Dedifferentiated amniotic fluid mesenchymal stem cell (primary cell): Measurements from ENCODE around the gene AGPAT3.
A peak's percentile ranks its signal among the peaks of the same experiment; 100 is the strongest.

Experiments used
- DNase-seq: peaks from one replicate; pipeline ENCODE4 v3.0.0-alpha.2; 2016; ENCODE audit errors: extremely low spot score

Gene AGPAT3

DNA sequence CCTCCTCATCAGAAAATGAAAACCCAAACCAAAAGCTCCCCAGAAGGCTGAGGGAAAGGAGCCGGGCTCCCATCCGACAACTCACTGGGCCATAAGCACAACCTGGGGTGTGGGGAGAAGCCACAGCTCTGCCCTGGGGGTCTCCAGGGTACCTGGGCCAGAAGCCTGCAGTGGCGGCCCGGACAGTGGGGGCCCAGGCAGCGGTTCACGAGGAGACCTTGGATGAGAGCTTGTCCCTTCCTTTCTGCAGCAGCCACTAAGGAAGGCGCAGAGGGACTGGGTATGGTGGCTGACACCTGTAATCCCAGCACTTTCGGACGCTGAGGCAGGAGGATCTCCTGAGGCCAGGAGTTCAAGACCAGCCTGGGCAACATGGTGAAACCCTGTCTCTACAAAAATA is 129.6 kb downstream of the AGPAT3 start:
- no peak for DNase-seq

- no peak for DNase-seq
Measured at GRCh38 chr21:43995521-43996105, 130.6 kb downstream of the AGPAT3 start.

DNA sequence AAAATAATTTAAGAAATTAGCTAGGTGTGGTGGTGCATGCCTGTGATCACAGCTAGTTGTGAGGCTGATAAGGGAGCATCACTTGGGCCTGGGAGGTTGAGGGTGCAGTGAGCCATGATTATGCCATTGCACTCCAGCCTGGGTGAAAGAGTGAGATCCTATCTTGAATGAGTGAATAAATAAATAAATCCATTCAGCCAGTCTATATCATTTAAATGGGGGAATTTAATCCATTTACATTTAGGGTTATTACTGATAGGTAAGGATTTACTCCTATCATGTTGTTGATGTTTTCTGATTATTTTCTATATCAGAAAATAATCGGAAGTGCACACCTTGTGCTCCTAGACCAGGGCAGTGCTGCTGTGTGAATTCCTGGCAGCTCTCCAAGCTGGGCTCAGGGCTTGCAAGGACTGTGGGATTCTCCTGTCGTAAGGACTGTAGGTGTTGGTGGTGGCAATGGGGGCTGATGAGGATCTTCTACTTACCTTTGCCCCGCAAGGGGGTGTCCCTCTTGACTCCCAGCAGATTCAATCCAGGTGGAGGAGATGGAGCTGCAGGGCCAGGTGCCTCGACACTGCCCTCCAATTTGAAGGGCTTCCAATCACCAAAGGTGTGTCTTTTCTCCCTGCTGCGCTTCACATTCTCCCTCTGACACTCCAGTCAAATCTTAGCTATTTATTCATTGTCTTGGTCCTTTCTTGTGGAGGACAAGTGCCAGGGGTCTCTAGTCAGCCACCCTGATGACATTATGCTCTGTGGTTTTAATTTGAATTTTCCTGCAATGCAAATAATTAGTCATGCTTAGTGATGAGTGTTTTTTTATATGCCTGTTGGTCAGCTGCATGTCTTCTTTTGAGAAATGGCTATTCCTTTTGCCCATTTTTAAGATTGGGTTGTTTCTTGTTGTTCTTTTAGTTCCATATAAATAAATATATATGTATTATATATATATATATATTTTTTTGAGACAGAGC is 133.0 kb downstream of the AGPAT3 start:
- no peak for DNase-seq

DNA sequence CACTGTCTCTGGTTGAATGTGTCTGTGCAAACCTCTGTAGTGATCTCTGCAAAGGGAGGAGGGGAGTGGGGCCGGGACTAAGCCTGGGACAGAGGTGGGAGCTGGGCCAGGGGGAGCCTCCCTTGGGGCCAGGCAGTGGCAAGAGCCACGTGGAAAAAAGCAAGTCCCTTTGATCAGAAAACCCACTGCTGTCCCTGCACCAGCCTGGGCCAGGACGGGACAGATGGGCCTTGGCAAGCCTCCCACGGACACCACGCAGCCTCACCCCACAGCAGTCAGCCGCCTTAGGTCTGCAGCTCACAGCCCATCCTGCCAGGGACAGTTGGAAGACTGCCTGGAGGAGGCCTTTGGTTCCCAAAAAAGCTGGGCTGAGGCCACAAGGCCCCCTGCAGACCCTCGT is 135.3 kb downstream of the AGPAT3 start:
- DNase-seq, result no peak

GRCh38 chr21:44002511-44002910 is 137.5 kb downstream of the AGPAT3 start:
- DNase-seq, result no peak

DNA sequence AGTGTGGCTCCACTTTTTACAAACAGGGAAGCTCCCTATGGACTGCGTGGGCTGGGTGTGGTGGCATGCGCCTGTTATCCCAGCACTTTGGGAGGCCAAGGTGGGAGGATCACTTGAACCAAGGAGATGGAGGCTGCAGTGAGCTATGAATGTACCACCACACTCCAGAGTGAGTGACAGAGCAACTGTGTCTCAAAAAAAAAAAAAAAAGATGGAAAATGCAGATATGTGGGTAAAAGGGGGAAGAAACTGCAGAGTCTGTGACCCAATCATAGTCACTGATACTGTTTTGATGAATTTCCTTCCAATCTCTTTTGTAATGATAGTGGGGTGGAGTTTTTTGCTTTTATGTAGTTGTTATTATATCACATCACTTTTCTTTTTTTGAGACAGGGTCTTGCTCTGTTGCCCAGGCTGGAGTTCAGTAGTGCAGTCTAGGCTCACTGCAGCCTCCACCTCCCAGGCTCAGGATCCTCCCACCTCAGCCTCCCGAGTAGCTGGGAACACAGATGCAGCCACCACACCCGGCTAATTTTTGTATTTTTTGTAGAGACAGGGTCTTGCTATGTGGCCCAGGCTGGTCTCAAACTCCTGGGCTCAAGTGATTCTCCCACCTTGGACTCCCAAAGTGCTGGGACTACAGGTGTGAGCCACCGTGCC is 138.4 kb downstream of the AGPAT3 start:
- no peak for DNase-seq

DNA sequence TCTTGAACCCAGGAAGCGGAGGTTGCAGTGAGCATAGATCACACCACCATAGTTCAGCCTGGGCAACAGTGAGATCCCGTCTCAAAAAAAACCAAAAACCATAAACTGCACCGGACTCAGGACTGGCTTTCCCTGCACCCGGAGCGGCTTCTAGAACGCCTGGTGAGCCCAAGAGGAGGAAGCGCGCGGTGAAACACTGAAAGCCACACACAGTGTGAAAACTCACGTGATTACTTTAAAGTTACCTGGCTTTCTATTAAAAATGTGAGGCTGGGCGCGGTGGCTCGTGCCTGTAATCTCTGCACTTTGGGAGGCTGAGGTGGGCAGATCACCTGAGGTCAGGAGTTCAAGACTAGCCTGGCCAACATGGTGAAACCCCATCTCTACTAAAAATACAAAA is 140.0 kb downstream of the AGPAT3 start:
- no peak for DNase-seq

- no peak for DNase-seq
Measured at GRCh38 chr21:44005593-44005992, 140.6 kb downstream of the AGPAT3 start.

DNA sequence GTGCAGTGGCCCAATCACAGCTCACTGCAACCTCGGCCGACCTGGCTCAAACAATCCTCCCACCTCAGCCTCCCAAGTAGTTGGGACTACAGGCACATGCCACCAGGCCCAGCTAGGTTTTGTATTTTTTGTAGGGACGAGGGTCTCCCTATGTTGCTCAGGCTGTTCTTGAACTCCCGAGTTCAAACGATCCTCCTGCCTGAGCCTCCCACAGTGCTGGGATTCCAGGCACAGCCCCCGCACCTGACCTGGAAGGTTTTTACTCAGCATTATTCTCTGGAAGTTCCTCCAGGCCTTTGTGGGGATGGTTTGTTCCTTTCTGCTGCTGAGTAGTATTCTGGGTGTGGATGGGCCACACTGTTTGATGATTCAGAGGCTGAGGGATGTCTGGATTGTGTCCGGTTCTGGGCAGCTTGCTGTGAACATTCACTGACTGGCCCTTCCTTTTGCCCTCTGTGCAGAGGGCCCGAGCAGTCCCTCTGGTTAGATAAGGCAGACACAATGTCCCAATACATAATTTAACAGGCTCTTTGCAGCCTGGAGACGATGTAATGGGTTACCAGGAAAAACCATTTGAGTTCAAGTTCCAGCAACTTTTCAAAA is 141.1 kb downstream of the AGPAT3 start:
- DNase-seq, result peak; percentile 68

- peak; percentile 26 for DNase-seq
Measured at GRCh38 chr21:44006656-44007055, 141.6 kb downstream of the AGPAT3 start.

DNA sequence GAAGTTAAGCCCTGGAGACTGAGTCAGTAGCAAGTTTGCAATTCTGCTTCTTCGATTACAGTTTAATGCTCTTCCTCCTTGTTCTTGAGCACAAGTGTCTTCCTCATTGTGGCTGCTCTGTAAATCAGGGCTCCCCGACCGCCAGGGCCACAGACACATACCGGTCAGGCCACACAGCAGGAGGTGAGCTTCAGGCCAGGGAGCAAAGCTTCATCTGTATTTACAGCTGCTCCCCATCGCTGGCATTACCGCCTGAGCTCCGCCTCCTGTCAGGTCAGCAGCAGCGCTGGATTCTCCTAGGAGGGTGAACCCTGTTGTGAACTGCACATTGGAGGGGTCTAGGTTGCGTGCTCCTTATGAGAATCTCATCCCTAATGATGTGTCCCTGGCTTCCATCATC is 145.4 kb downstream of the AGPAT3 start:
- no peak for DNase-seq

DNA sequence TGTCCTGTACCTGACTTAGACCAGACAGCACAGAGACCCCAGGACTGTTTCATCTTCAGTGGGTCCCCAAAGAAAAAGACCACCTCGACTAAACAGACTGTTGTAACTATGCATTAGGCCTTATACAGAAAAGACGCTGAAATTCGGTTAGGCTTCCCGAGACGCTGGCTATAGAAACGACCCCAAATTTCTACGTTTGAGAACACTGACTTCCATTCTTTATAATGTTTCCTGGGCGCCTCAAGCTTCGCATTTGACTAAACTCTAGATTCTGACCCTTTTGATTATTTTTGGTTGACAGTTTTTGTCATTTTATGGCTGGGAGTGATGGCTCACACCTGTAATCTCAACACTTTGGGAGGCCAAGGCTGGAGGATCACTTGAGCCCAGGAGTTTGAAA is 146.1 kb downstream of the AGPAT3 start:
- DNase-seq, result no peak

DNA sequence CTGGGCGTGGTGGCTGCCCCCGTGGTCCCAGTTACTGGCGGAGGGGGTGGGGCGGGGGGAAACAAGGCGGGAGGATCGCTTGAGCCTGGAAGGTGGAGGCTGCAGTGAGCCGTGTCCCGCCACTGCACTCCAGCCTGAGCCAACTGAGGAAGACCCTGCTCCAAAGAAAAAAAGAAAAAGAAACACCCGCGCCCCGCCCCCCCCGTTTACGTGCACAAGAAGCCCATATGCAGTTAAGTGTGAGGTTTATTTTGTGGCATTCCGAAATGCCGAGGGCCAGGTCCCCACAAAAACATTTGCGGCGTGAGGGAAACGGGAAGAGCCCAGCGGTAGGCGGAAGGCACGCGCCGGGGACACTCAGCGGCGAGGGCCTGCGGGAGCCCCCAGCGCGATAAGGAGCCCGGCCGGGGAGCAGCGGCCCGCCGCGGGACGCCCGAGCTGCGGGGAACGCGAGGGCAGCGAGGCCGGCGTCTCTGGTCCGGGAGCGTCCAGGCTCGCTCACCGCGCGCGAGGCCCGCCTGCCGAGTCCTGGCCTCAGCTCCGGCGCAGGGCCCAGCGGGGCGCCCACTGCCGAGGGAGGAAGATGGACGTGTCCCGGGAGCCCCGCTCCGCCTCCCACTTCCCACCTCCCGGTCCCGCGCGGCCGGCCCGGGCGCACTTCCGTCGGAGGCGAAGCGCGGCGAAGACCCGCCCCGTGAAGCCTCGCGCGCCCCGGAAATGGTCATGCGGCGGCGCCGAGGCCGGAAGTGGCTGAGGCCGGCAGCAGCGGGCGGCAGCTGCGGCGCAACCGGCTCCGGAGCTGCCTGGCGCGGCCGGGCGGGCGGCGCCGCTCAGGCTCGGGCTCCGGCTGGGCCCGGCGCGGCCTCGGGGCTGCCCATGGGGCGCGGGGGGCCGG is 146.8 kb downstream of the AGPAT3 start, which contains the start of gene TRAPPC10:
TRAPPC10 (plus strand) TSS at position 731 of the 895 bp plus-strand sequence. CDS start 185 bp downstream, outside the sequence.
- DNase-seq, result peak; percentile 73

DNA sequence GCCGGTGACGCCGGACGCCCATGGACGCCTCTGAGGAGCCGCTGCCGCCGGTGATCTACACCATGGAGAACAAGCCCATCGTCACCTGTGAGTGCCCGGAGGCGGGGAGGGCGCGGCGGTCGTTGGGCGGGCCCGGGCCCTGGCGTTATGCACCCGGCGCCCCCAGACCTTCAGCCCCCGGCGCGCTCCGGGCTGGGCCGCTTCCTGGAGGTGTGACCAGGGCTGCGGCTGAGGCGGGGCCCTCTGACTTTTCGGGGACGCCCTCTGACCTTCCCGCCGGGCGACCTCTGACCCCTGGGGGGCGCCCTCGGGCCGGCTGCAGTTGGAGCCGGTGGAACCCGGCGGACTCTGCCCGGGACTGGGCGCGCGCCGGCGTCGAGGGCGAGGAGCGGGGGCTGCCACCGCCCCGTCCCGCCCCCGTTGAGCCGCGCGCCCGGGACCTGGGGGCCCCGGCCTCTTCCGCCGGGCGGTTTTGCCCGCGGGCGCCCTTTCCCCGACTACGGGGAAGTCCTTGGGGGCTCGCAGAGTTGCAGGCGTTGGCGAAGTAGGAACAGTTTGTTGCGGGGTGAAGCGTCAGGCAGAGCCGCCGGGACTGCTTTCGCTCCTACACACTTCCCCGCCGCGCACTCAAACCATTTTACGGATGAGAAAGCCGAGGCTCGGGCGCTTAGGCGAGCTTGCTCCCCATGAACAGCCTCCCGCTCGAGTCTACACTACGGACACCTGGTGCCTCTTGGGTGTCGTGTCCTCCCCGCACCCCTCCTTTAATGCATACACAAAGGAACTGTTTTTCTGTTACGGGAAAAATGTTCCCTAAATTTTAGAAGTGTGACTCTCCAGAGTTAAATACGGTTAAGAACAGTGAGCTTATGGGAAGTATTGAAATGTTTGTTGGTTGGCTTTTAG is 147.7 kb downstream of the AGPAT3 start:
- DNase-seq, result peak; percentile 32

DNA sequence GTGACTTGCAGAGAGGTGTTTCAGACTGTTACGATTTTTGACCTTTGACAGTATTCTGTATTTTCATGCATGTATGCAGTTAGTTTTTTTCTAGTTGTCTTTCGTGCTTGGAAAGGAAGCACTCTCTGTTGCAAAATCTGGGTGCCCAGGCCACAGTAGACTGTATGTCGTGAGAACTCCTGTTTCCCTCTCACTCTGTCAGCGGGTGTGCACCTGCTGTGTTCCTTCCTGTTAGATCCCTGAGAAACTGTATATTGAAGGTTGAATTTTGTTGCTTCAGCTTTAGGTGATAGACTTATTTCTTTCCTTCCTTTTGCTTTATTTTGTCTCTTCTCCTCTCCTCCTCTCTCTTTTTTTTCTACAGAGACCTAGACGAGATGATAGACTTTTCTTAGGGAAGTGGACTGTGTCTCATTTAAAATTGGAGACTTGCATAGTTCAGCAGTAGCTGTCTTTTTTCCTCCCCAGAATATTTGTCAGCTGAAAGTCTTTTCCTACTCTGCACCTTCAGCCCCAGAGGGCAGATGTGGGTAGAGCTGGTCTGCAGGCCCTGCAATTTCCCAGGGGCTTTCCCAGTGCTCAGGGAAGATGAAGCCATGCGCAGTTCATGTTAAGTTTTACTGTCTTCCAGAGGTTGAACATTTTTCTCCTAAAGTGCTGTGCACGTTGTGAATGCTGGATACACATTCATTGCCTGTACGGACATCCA is 148.5 kb downstream of the AGPAT3 start:
- no peak for DNase-seq

- DNase-seq, result no peak
Measured at GRCh38 chr21:44017601-44018000, 152.6 kb downstream of the AGPAT3 start.

DNA sequence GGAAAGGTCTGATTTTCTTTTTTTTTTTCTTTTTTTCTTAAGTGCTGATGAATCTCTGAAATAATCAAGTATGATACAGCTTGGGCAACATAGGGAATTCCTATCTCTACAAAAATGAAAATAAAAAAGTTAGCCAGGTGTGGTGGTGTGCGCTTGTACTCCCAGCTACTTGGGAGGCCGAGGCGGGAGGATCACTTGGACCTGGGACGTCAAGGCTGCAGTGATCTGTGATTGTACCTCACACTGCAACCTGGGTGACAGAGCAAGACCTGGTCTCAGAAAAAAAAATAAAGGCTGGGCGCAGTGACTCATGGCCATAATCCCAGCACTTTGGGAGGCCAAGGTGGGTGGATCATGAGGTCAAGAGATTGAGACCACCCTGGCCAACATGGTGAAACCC is 153.1 kb downstream of the AGPAT3 start:
- DNase-seq, result no peak

DNA sequence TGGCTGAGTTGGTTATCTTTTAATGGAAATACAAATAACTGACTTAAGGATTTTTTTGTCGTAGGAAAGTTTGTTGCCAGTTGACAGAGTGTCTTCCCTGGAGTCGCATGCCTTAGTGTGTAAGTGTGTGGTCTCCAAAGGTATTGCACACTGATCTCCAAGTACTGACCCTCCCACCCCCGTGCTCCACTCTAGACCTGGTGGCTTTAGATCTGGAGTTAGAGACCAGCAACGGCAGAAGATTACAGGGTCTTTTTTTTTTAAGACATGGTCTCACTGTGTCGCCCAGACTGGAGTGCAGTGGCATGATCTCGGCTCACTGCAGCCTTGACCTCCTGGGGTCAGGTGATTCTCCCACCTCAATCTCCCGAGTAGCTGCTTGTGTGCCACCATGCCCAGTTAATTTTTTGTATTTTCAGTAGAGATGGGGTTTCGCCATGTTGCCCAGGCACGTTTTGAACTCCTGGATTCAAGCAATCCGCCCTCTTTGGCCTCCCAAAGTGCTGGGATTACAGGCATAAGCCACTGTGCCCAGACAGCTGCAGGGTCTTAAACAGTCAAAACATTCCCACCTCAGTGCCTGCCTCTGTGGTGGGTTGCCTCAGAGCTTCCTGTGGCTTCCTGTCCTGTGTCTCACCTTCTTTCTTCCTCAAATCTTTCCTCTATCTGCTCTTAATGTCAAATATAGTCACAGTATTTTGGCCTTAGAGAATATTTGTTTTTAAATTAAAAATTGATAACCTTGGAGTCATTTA is 154.0 kb downstream of the AGPAT3 start:
- no peak for DNase-seq

GRCh38 chr21:44019568-44019958 is 154.5 kb downstream of the AGPAT3 start:
- DNase-seq, result no peak
